NCI-H748 treated with DMSO at 0.1 percent for 48 hours (cell line): ENCODE data around the gene RASD2.
"Not testable (repeated sequence)": the region's sequence is repeated elsewhere in the genome, so short reads cannot be mapped to it uniquely, and the experiment has no call there.

Experiments used
- DNase-seq: peaks from one replicate; lab custom pipeline; 2025; lab: John Stamatoyannopoulos, UW

Gene RASD2

GRCh38 chr22:35540595-35541253 is at the start of gene RASD2:
RASD2 (plus strand) TSS chr22:35540831; CDS start chr22:35546810, 5,979 bp downstream.
- no peak for DNase-seq

GRCh38 chr22:35491061-35491907 is 49.3 kb upstream of the RASD2 start:
- not testable (repeated sequence) for DNase-seq

GRCh38 chr22:35491908-35492380 is 48.7 kb upstream of the RASD2 start:
- no peak for DNase-seq

- DNase-seq: no peak
These were observed 47.6 kb upstream of the RASD2 start for GRCh38 chr22:35493074-35493473.

GRCh38 chr22:35495711-35496110 is 44.9 kb upstream of the RASD2 start:
- DNase-seq: not testable (repeated sequence)

- no peak for DNase-seq
These were observed 43.8 kb upstream of the RASD2 start for GRCh38 chr22:35496768-35497312.

- DNase-seq: no peak
These were observed 42.4 kb upstream of the RASD2 start for GRCh38 chr22:35498026-35498800.

- no peak for DNase-seq
These were observed 37.8 kb upstream of the RASD2 start for GRCh38 chr22:35502836-35503235.

GRCh38 chr22:35505399-35506258 is 35.0 kb upstream of the RASD2 start:
- DNase-seq: no peak

- no peak for DNase-seq
These were observed 34.4 kb upstream of the RASD2 start for GRCh38 chr22:35506259-35506570.

- DNase-seq: not testable (repeated sequence)
These were observed 32.8 kb upstream of the RASD2 start for GRCh38 chr22:35507851-35508250.

- no peak for DNase-seq
These were observed 31.2 kb upstream of the RASD2 start for GRCh38 chr22:35509451-35509850.

GRCh38 chr22:35509960-35510359 is 30.7 kb upstream of the RASD2 start:
- no peak for DNase-seq

GRCh38 chr22:35510481-35510934 is 30.1 kb upstream of the RASD2 start:
- no peak for DNase-seq

- no peak for DNase-seq
These were observed 29.7 kb upstream of the RASD2 start for GRCh38 chr22:35510951-35511350.

- no peak for DNase-seq
These were observed 26.3 kb upstream of the RASD2 start for GRCh38 chr22:35514366-35514765.

GRCh38 chr22:35515952-35516351 is 24.7 kb upstream of the RASD2 start:
- not testable (repeated sequence) for DNase-seq

GRCh38 chr22:35516723-35517122 is 23.9 kb upstream of the RASD2 start:
- DNase-seq: no peak

- no peak for DNase-seq
These were observed 23.4 kb upstream of the RASD2 start for GRCh38 chr22:35517207-35517606.

GRCh38 chr22:35517769-35518530 is 22.7 kb upstream of the RASD2 start:
- DNase-seq: no peak
